Keratinocyte (primary cell): ENCODE data around the gene RHOBTB3. TPM values are rescaled to one million over a fixed set of nuclear protein-coding genes. Genes with fewer than 3 reads are reported as not detected.

Source experiments
- DNase-seq: peaks from one replicate; pipeline ENCODE4 v3.0.0-alpha.2; 2011; ENCODE audit warnings: low read depth, missing footprints, low spot score
- FAIRE-seq: peaks from 2 replicates; lab custom pipeline; 2011; peaks lifted over from hg19 to GRCh38; lab: Jason Lieb, UNC
- H2AFZ ChIP-seq: 2 replicates; pipeline ENCODE4 v1.6.0; 2012; ENCODE audit warnings: low read length, control low read depth, inconsistent platforms; ENCODE audit not compliant: control insufficient read depth
- H3K27ac ChIP-seq: 2 replicates; pipeline ENCODE4 v1.5.1; 2011; ENCODE audit warnings: low read length; ENCODE audit not compliant: control insufficient read depth, insufficient read depth
- H3K27me3 ChIP-seq: 3 replicates; pipeline ENCODE4 v1.6.0; 2011; ENCODE audit warnings: low read length; ENCODE audit not compliant: control insufficient read depth, insufficient read depth; ENCODE audit errors: extremely low read depth
- H3K36me3 ChIP-seq, 2 experiments: 2 replicates in 1 of 2; 3 replicates in 1 of 2; pipeline ENCODE4 v1.5.1; 2011; ENCODE audit warnings: low read length in 2 of 2, mild to moderate bottlenecking in 1 of 2; ENCODE audit not compliant: control insufficient read depth in 2 of 2, insufficient read depth in 2 of 2; ENCODE audit errors: extremely low read depth in 1 of 2
- H3K4me1 ChIP-seq: 3 replicates; pipeline ENCODE4 v1.5.1; 2011; ENCODE audit warnings: low read length; ENCODE audit not compliant: control insufficient read depth, insufficient read depth; ENCODE audit errors: extremely low read depth
- H3K4me2 ChIP-seq: 3 replicates; pipeline ENCODE4 v1.6.0; 2011; ENCODE audit warnings: low read depth, low read length; ENCODE audit not compliant: control insufficient read depth, insufficient read depth; ENCODE audit errors: extremely low read depth
- H3K4me3 ChIP-seq, 3 experiments: fragments of 200-600 bp in 1 of 3; sonication (generic) in 1 of 3; 2 replicates in 2 of 3; 3 replicates in 1 of 3; pipeline ENCODE4 v1.5.1; 2011 to 2016; ENCODE audit warnings: low read length in 3 of 3, mild to moderate bottlenecking in 3 of 3, control low read depth in 2 of 3, inconsistent platforms in 1 of 3, low read depth in 1 of 3, mixed read lengths in 1 of 3, mixed run types in 1 of 3, moderate library complexity in 1 of 3; ENCODE audit not compliant: control insufficient read depth in 2 of 3, insufficient read depth in 2 of 3; ENCODE audit errors: extremely low read depth in 1 of 3
- H3K79me2 ChIP-seq: 2 replicates; pipeline ENCODE4 v1.6.0; 2012; ENCODE audit warnings: low read length; ENCODE audit not compliant: control insufficient read depth, insufficient read depth
- H3K9ac ChIP-seq: 3 replicates; pipeline ENCODE4 v1.6.0; 2011; ENCODE audit warnings: low read length; ENCODE audit not compliant: control insufficient read depth, insufficient read depth; ENCODE audit errors: extremely low read depth
- H3K9me1 ChIP-seq: 3 replicates; pipeline ENCODE4 v1.6.0; 2011; ENCODE audit warnings: low read length; ENCODE audit not compliant: control insufficient read depth, insufficient read depth; ENCODE audit errors: extremely low read depth
- H3K9me3 ChIP-seq: 2 replicates; pipeline ENCODE4 v1.5.1; 2012; ENCODE audit warnings: low read depth, low read length; ENCODE audit not compliant: control insufficient read depth
- H4K20me1 ChIP-seq: 3 replicates; pipeline ENCODE4 v1.6.0; 2011; ENCODE audit warnings: low read length; ENCODE audit not compliant: control insufficient read depth, insufficient read depth; ENCODE audit errors: extremely low read depth
- CTCF ChIP-seq, 3 experiments: IDR thresholded peaks in 1 of 3; conservative IDR thresholded peaks in 1 of 3; optimal IDR thresholded peaks in 1 of 3; 2 replicates in 2 of 3; 3 replicates in 1 of 3; pipeline versions ENCODE3 to v1.5.1; 2011; ENCODE audit warnings: low read length in 3 of 3, mild to moderate bottlenecking in 3 of 3, moderate library complexity in 2 of 3, control low read depth in 1 of 3, inconsistent platforms in 1 of 3; ENCODE audit not compliant: insufficient read depth in 2 of 3; ENCODE audit errors: extremely low read depth in 1 of 3
- EZH2 ChIP-seq: IDR thresholded peaks from one replicate; pipeline ENCODE4 v1.6.1; 2012; ENCODE audit warnings: inconsistent platforms, mild to moderate bottlenecking, low read length, moderate library complexity
- dilution Hi-C: fragments of 300-500 bp; cut with MboI; formaldehyde crosslinking; loops from one replicate; pipeline ENCODE4 v1.7.0; 2020; ENCODE audit warnings: low sequenced_read_pairs; ENCODE audit not compliant: extremely low pct_ligation_motif_present
- polyA plus RNA-seq, 5 experiments: library from polyadenylated mRNA; depleted of rRNA in 3 of 5; stranded (reverse) in 3 of 5; stranded (forward) in 1 of 5; unstranded in 1 of 5; fragments of >200 nt; gene quantifications; 1 replicate in 1 of 5; 2 replicates in 3 of 5; 3 replicates in 1 of 5; pipeline versions ENCODE4 v1.2.1 to v1.2.3, GENCODE V29; 2011 to 2012; ENCODE audit warnings: missing spikeins in 2 of 5, low read depth in 1 of 5, low replicate concordance in 1 of 5

Gene RHOBTB3
- polyA plus RNA-seq, 1 donor (not counting 4 experiments of a cell fraction or from before 2014, with no cell fraction given), result 4.7 TPM

GRCh38 chr5:95801961-95802360 is 70.8 kb downstream of the RHOBTB3 start:
- H3K4me1 ChIP-seq, result no peaks in the 10 kb centered on the region
- no peaks in the 10 kb centered on the region for H3K79me2 ChIP-seq
- H2AFZ ChIP-seq, result no peak overlapping the region
- no peaks in the 10 kb centered on the region for H3K9me1 ChIP-seq
- FAIRE-seq (no peak), DNase-seq (no peak)
- dilution Hi-C loops, result no loop called here
- H3K9me3 ChIP-seq, result no peaks in the 10 kb centered on the region
- H3K27me3 ChIP-seq, result no peaks in the 10 kb centered on the region
- H3K36me3 ChIP-seq, result no peaks in the 10 kb centered on the region
- no peak overlapping the region for H3K9ac ChIP-seq
- no peak overlapping the region for H3K27ac ChIP-seq
- H3K4me3 ChIP-seq, result no peak overlapping the region
- H3K4me2 ChIP-seq, result no peak overlapping the region
- no peaks in the 10 kb centered on the region for H4K20me1 ChIP-seq
- TF ChIP-seq CTCF (optimal IDR thresholded peaks at IDR 0.05 in 1 of 3, IDR thresholded peaks at IDR 0.05 in 1 of 3, conservative IDR thresholded peaks at IDR 0.05 in 1 of 3; ENCODE audit: extremely low read depth in 1 of 3, insufficient read depth in 2 of 3, low read length in 3 of 3), result no peak
- TF ChIP-seq EZH2, result no peak

GRCh38 chr5:95803271-95804148 is 72.4 kb downstream of the RHOBTB3 start:
- Histone ChIP-seq H3K4me3 (no peak overlapping the region), H4K20me1 (no peaks in the 10 kb centered on the region), H3K9ac (no peak overlapping the region), H3K4me1 (peaks cover 4% of the 10 kb centered on the region), H3K9me3 (no peaks in the 10 kb centered on the region), H3K36me3 (no peaks in the 10 kb centered on the region), H3K9me1 (no peaks in the 10 kb centered on the region), H3K79me2 (no peaks in the 10 kb centered on the region), H2AFZ (no peak overlapping the region), H3K4me2 (no peak overlapping the region), H3K27ac (no peak overlapping the region), H3K27me3 (no peaks in the 10 kb centered on the region)
- DNase-seq (no peak), FAIRE-seq (no peak)
- dilution Hi-C loops, result no loop called here
- TF ChIP-seq EZH2, result no peak
- TF ChIP-seq CTCF (optimal IDR thresholded peaks at IDR 0.05 in 1 of 3, IDR thresholded peaks at IDR 0.05 in 1 of 3, conservative IDR thresholded peaks at IDR 0.05 in 1 of 3; ENCODE audit: extremely low read depth in 1 of 3, insufficient read depth in 2 of 3, low read length in 3 of 3), result no peak
